Sciatic nerve (tissue), 2 donors: ENCODE results near the gene MYO1D. TPM values are rescaled to one million over a fixed set of nuclear protein-coding genes. Genes with fewer than 3 reads are reported as not detected.

Experiments
- ATAC-seq: fragments of 200-7000 bp; cut with Tn5 transposase; one replicate; pipeline ENCODE4 v1.9.1; 2020; ENCODE audit warnings: mild to moderate bottlenecking, moderate library complexity
- DNase-seq: peaks from one replicate; pipeline ENCODE4 v3.0.0-alpha.2; 2020; ENCODE audit warnings: low spot score
- intact Hi-C: fragments of 100-400 bp; cut with DNase I; formaldehyde crosslinking; loops from one replicate; pipeline ENCODE4 v1.14.2; 2022
- total RNA-seq: library from RNA; stranded (reverse); fragmentation: NEBNext Ultra II Directional; extraction: Animal tissue kit (Norgen Biotek cat#: 25700); gene quantifications from one replicate; pipeline ENCODE4 v1.2.1, GENCODE V29; 2021
- donor health status: DM: no; HTN: no; CAD: no.
- donor health status: DM: no; HTN: no; CAD: no.

The MYO1D gene
- total RNA-seq, 1 donor from 2014 or later: 57.8 TPM

GRCh38 chr17:32583053-32583452, 293.9 kb downstream of the MYO1D start:
- no peak for DNase-seq
- intact Hi-C loops: no loop called here
- ATAC-seq: no peak

GRCh38 chr17:32575852-32576251, 301.1 kb downstream of the MYO1D start:
- ATAC-seq: no peak

GRCh38 chr17:32570081-32570396, 306.9 kb downstream of the MYO1D start:
- intact Hi-C loops: no loop called here
- no peak for ATAC-seq
- DNase-seq: no peak

More at GRCh38 chr17:32575852-32576251, 301.1 kb downstream of the MYO1D start:
- intact Hi-C loops: no loop called here
- DNase-seq: no peak

- intact Hi-C loops: no loop called here
- ATAC-seq (no peak), DNase-seq (no peak)
Measured at GRCh38 chr17:32569171-32570080, 307.5 kb downstream of the MYO1D start.

- DNase-seq (no peak), ATAC-seq (no peak)
- intact Hi-C loops: no loop called here
Measured at GRCh38 chr17:32568705-32569104, 308.2 kb downstream of the MYO1D start.

- intact Hi-C loops: no loop called here
- no peak for DNase-seq
- ATAC-seq: no peak
Measured at GRCh38 chr17:32567511-32567910, 309.4 kb downstream of the MYO1D start.

GRCh38 chr17:32567086-32567485, 309.8 kb downstream of the MYO1D start:
- no peak for ATAC-seq
- intact Hi-C loops: no loop called here
- DNase-seq: no peak

- DNase-seq: no peak
- ATAC-seq: no peak
- intact Hi-C loops: no loop called here
Measured at GRCh38 chr17:32566303-32566702, 310.6 kb downstream of the MYO1D start.

- no peak for DNase-seq
- intact Hi-C loops: no loop called here
- no peak for ATAC-seq
Measured at GRCh38 chr17:32565401-32565800, 311.5 kb downstream of the MYO1D start.

- ATAC-seq: no peak
- DNase-seq: no peak
- intact Hi-C loops: no loop called here
Measured at GRCh38 chr17:32564325-32564724, 312.6 kb downstream of the MYO1D start.

GRCh38 chr17:32563583-32563982, 313.3 kb downstream of the MYO1D start:
- intact Hi-C loops: no loop called here
- no peak for ATAC-seq
- DNase-seq: no peak

GRCh38 chr17:32558997-32559650, 317.8 kb downstream of the MYO1D start:
- intact Hi-C loops: no loop called here
- DNase-seq (no peak), ATAC-seq (no peak)

GRCh38 chr17:32558326-32558955, 318.5 kb downstream of the MYO1D start:
- intact Hi-C loops: no loop called here
- ATAC-seq (no peak), DNase-seq (no peak)

- ATAC-seq (no peak), DNase-seq (no peak)
- intact Hi-C loops: no loop called here
Measured at GRCh38 chr17:32555611-32556310, 321.2 kb downstream of the MYO1D start.

- DNase-seq: no peak
- intact Hi-C loops: no loop called here
- ATAC-seq: no peak
Measured at GRCh38 chr17:32553168-32553567, 323.8 kb downstream of the MYO1D start.

- intact Hi-C loops: no loop called here
- no peak for DNase-seq
- no peak for ATAC-seq
Measured at GRCh38 chr17:32552280-32552679, 324.6 kb downstream of the MYO1D start.

- DNase-seq: no peak
- intact Hi-C loops: no loop called here
- no peak for ATAC-seq
Measured at GRCh38 chr17:32551186-32551955, 325.6 kb downstream of the MYO1D start.

- DNase-seq: no peak
- intact Hi-C loops: no loop called here
- ATAC-seq: no peak
Measured at GRCh38 chr17:32549559-32549958, 327.4 kb downstream of the MYO1D start.

GRCh38 chr17:32546031-32546444, 330.9 kb downstream of the MYO1D start:
- intact Hi-C loops: no loop called here
- DNase-seq (no peak), ATAC-seq (no peak)
